Left ventricle myocardium superior (tissue), 1 donor: ENCODE results near the gene MAGEB3. TPM values are rescaled to one million over a fixed set of nuclear protein-coding genes. Genes with fewer than 3 reads are reported as not detected.

Experiments
- ATAC-seq: fragments of 200-7000 bp; cut with Tn5 transposase; one replicate; pipeline ENCODE4 v1.9.1; 2020; ENCODE audit warnings: mild to moderate bottlenecking, moderate library complexity
- DNase-seq: peaks from one replicate; pipeline ENCODE4 v3.0.0-alpha.2; 2020
- intact Hi-C: fragments of 100-400 bp; cut with micrococcal nuclease; formaldehyde crosslinking; loops from one replicate; pipeline ENCODE4 v1.11.0; 2022
- total RNA-seq: library from RNA; stranded (reverse); fragmentation: NEBNext Ultra II Directional; extraction: Animal tissue kit (Norgen Biotek cat#: 25700); gene quantifications from one replicate; pipeline ENCODE4 v1.2.1, GENCODE V29; 2021
- donor health status: DM: no; HTN: yes; CAD: no; lungs with severe emphysema.

The MAGEB3 gene
- total RNA-seq, 1 donor from 2014 or later = not detected

DNA sequence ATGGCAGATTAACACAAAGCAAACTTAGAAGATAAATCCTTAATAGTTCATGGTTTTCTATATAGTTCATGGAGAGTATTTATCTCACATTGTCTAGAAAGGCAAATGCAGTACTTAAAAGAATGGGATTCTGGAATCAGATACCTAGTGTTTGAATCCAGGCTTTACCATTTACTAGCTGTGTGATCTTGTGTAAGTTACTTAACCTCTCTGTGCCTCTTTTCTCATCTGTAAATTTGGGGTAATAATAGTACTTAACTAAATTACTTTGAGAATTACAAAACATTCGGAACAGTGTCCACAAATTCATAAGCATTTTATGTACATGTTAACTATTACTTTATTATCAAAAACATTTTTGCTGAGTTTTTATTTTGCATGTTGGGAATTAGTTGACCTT is 32.3 kb downstream of the MAGEB3 start:
- DNase-seq (no peak), ATAC-seq (no peak)
- intact Hi-C loops = no loop called here

DNA sequence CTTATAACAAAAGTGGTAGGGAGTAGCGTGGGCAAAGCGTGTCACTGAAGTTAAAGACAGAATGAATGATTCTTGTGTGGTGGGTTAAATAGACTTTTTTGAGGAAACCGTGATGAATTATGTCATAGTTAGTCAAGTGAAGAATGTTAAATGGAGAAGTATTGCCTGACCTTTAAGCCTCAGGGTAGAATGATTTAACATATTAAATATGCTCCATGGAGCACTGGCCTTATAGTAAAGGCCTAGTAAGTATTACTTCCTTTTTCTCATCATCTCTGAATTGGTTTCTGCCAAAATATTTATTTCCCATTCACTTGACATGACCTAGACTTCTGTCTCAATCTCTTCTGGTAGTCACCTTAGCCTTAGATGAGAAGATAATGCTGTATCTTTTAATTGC is 40.2 kb downstream of the MAGEB3 start:
- intact Hi-C loops = no loop called here
- no peak for ATAC-seq
- DNase-seq = no peak

DNA sequence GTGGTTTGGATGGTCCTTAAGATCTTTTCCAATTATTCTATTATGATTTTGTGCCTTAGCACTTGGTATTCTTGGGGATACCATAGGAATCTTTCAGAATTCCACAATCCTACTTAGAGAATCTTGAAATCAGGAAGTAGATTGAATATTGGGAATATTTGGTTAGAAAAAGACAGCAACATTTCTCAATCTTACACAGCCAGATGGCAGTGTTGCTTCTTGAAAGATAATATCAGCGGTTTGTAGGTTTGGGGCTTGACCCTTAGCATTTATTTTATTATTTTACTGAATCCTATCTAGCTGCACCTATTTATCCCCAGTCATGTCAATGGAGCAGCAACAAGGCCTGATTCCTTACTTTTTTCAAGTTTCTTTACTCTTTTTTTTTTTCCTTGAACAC is 45.0 kb downstream of the MAGEB3 start:
- ATAC-seq = no peak
- intact Hi-C loops = no loop called here
- no peak for DNase-seq

DNA sequence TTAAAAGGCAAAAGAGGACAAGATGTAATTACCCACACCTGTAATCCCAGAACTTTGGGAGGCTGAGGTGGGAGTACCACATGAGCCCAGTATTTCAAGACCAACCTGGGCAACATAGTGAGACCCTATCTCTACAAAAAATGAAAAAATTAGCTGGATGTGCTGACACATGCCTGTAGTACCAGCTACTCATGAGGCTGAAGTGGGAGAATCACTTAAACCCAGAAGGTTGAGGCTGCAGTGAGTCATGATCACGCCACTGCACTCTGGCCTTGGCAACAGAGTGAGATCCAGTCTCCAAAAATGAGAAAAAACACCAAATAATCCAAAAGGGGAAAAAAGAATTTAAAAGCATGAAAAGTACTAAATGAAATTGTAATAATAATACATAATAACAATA is 47.9 kb downstream of the MAGEB3 start:
- intact Hi-C loops = no loop called here
- no peak for ATAC-seq

DNA sequence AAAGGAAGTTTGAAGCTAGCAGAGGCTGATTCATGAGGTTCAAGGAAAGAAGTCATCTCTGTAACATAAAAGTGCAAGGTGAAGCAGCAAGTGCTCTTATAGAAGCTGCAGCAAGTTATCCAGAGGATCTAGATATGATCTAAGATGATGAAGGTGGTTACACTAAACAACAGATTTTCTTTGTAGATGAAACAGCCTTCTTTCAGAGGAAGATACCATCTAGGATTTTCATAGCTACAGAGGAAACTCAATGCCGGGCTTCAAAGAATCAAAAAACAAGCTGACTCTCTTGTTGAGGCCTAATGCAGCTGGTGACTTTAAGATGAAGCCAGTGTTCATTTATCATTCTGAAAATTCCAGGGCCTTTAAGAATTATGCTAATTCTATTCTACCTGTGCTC is 50.0 kb downstream of the MAGEB3 start:
- ATAC-seq = no peak

More for the DNA sequence above, 47.9 kb downstream of the MAGEB3 start:
- DNase-seq = no peak

DNA sequence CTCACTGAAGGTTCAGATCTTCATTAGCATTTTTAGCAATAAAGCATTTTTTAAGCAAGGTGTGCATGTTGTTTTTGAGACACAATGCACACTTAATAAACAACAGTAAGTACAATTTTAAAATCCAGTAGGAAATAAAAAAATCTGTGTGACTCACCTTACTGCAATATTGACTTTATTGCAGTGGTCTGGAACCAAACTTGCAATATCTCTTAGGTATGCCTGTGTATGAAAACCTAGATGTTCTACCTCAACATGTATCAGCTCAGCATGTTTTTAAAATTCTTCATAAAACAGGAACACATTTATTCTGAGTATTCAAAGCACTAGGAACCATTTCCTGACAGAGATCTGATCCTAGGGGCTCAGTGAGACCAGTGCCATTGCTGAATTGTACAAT is 52.1 kb downstream of the MAGEB3 start:
- DNase-seq (no peak), ATAC-seq (no peak)
- intact Hi-C loops = no loop called here

More for the DNA sequence above, 50.0 kb downstream of the MAGEB3 start:
- DNase-seq = no peak
- intact Hi-C loops = no loop called here

DNA sequence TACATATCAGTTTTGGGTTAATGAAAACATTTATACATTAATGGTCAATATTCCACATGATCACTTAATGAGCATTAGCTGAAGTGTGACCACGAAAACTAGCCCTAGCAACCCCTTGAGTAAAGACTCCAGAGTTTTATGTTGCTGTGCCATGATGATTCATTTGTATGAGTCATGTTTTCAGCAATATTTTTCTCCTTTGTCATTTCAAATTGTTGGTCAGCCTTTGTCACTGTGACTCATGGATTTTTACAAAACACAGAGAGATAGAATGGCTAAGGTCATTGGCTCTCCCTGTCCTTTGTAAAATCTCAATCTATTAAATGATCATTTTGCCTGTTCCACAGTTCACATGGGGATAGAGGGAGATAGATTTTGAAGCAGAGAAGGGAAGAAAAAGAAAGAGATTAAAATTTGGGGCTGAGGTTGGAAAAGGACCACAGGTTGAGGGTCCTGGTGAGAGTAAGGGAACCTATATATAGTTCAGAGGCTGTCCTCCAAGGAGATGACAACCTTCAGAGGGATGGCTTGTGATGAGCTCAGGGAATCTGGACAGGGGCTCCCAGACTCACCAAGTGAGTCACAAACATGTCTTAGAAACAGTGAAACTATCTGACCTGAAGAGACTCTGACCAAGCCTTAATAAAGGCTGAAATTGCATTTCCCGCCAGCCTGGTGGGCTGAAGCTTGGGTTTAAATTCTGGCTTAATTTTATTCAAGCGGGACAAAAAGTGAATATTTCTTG is 53.2 kb downstream of the MAGEB3 start:
- DNase-seq (no peak), ATAC-seq (no peak)
- intact Hi-C loops = no loop called here

Other genes with a start within 250 kb of the MAGEB3 start
- gene MAGEB2, start 15.1 kb upstream of the MAGEB3 start, total RNA-seq = not detected
- not detected for gene MAGEB4, start 11.3 kb downstream of the MAGEB3 start, total RNA-seq
- gene MAGEB1, start 16.5 kb downstream of the MAGEB3 start, total RNA-seq = not detected
- not detected for gene NR0B1, start 78.7 kb downstream of the MAGEB3 start, total RNA-seq